HEK293 (cell line): ENCODE results near the gene PAQR5.

Experiments
- CTCF ChIA-PET: fragments of 350-600 bp; formaldehyde crosslinking; extraction: SDS; loops from one replicate; lab custom pipeline; 2021; ENCODE audit warnings: antibody characterized with exemption; lab: Yijun Ruan, JAX
- POLR2A ChIA-PET: fragments of 300-600 bp; formaldehyde crosslinking; extraction: SDS; loops from one replicate; lab custom pipeline; 2020; ENCODE audit warnings: antibody characterized with exemption, inconsistent platforms; lab: Yijun Ruan, JAX
- H3K27ac ChIP-seq: fragments of 200-500 bp; sonication (Bioruptor generic); 2 replicates; pipeline ENCODE4 v1.5.1; 2014; ENCODE audit warnings: low read depth, low read length, control low read depth, inconsistent platforms; ENCODE audit errors: extremely low read depth
- H3K36me3 ChIP-seq, 2 experiments: fragments of 200-500 bp in 1 of 2; sonication (Bioruptor generic) in 1 of 2; 1 replicate in 1 of 2; 2 replicates in 1 of 2; pipeline ENCODE4 v1.5.1; 2014 to 2017; ENCODE audit warnings: inconsistent platforms in 2 of 2, low read length in 2 of 2; ENCODE audit not compliant: control insufficient read depth in 2 of 2, insufficient read depth in 1 of 2
- H3K4me1 ChIP-seq: fragments of 200-500 bp; sonication (Bioruptor generic); 2 replicates; pipeline ENCODE4 v1.5.1; 2014; ENCODE audit warnings: mild to moderate bottlenecking, low read length, inconsistent platforms; ENCODE audit not compliant: control insufficient read depth, insufficient read depth
- H3K4me3 ChIP-seq: 2 replicates; pipeline ENCODE4 v1.5.1; 2011; ENCODE audit warnings: low read depth, mild to moderate bottlenecking, control low read depth, low read length, moderate library complexity
- H3K9me3 ChIP-seq: fragments of 200-500 bp; sonication (Bioruptor generic); 2 replicates; pipeline ENCODE4 v1.5.1; 2014; ENCODE audit warnings: low read depth, low read length, inconsistent platforms; ENCODE audit not compliant: control insufficient read depth, insufficient read depth
- FEZF1 ChIP-seq: fragments of 450-650 bp; formaldehyde crosslinking; IDR thresholded peaks from 2 replicates; pipeline ENCODE4 v1.5.1; 2016; ENCODE audit warnings: missing biosample characterization, missing genetic modification characterization
- KLF1 ChIP-seq: fragments of 450-650 bp; formaldehyde crosslinking; IDR thresholded peaks from 2 replicates; pipeline ENCODE4 v1.5.1; 2016; ENCODE audit warnings: missing biosample characterization, missing genetic modification characterization
- MEIS1 ChIP-seq: sonication (generic); formaldehyde crosslinking; IDR thresholded peaks from 2 replicates; pipeline ENCODE4 v1.8.1; 2022; ENCODE audit warnings: missing genetic modification reagents, mild to moderate bottlenecking, borderline replicate concordance
- SALL2 ChIP-seq: fragments of 450-650 bp; formaldehyde crosslinking; IDR thresholded peaks from 2 replicates; pipeline ENCODE4 v1.5.0; 2017; ENCODE audit warnings: missing biosample characterization, mild to moderate bottlenecking, missing genetic modification characterization, borderline replicate concordance
- SETDB1 ChIP-seq: IDR thresholded peaks from one replicate; pipeline ENCODE4 v1.6.1; 2017; ENCODE audit warnings: mild to moderate bottlenecking, low read length, moderate library complexity, mixed read lengths; ENCODE audit not compliant: insufficient read length
- ZBTB11 ChIP-seq: fragments of 450-650 bp; formaldehyde crosslinking; conservative IDR thresholded peaks from 2 replicates; pipeline ENCODE4 v1.5.1; 2016; ENCODE audit warnings: low read depth, missing biosample characterization, missing genetic modification characterization
- ZBTB7A ChIP-seq: fragments of 450-650 bp; formaldehyde crosslinking; IDR thresholded peaks from 2 replicates; pipeline ENCODE4 v1.5.1; 2016; ENCODE audit warnings: low read depth, missing biosample characterization, missing genetic modification characterization
- ZEB2 ChIP-seq: fragments of 450-650 bp; formaldehyde crosslinking; IDR thresholded peaks from 2 replicates; pipeline ENCODE4 v1.5.1; 2016; ENCODE audit warnings: missing biosample characterization, missing genetic modification characterization
- ZNF10 ChIP-seq: fragments of 450-650 bp; formaldehyde crosslinking; IDR thresholded peaks from 2 replicates; pipeline ENCODE4 v1.5.1; 2017; ENCODE audit warnings: missing biosample characterization, missing genetic modification characterization
- ZNF157 ChIP-seq: fragments of 450-650 bp; formaldehyde crosslinking; IDR thresholded peaks from 2 replicates; pipeline ENCODE4 v1.5.1; 2016; ENCODE audit warnings: missing biosample characterization, missing genetic modification characterization
- ZNF23 ChIP-seq: fragments of 450-650 bp; formaldehyde crosslinking; IDR thresholded peaks from 2 replicates; pipeline ENCODE4 v1.5.1; 2016; ENCODE audit warnings: missing biosample characterization, missing genetic modification characterization, borderline replicate concordance
- ZNF274 ChIP-seq, 2 experiments: fragments of 200-500 bp in 1 of 2; fragments of 450-650 bp in 1 of 2; sonication (Bioruptor generic) in 1 of 2; formaldehyde crosslinking in 1 of 2; IDR thresholded peaks; 2 replicates each; pipeline versions ENCODE4 v1.5.1 to v1.6.1; 2014 to 2016; ENCODE audit warnings: borderline replicate concordance in 1 of 2, inconsistent platforms in 1 of 2, low read length in 1 of 2, missing biosample characterization in 1 of 2, missing genetic modification characterization in 1 of 2
- ZNF473 ChIP-seq: fragments of 450-650 bp; formaldehyde crosslinking; IDR thresholded peaks from 2 replicates; pipeline ENCODE4 v1.5.1; 2017; ENCODE audit warnings: missing biosample characterization, missing genetic modification characterization
- ZNF639 ChIP-seq: fragments of 450-650 bp; formaldehyde crosslinking; IDR thresholded peaks from 2 replicates; pipeline ENCODE4 v1.5.1; 2016; ENCODE audit warnings: missing biosample characterization, missing genetic modification characterization
- ZNF692 ChIP-seq: fragments of 450-650 bp; formaldehyde crosslinking; IDR thresholded peaks from 2 replicates; pipeline ENCODE4 v1.5.1; 2016; ENCODE audit warnings: missing biosample characterization, missing genetic modification characterization
- ZNF704 ChIP-seq: fragments of 450-650 bp; formaldehyde crosslinking; IDR thresholded peaks from 2 replicates; pipeline ENCODE4 v1.5.1; 2016; ENCODE audit warnings: missing biosample characterization, missing genetic modification characterization
- ZNF747 ChIP-seq: fragments of 450-650 bp; formaldehyde crosslinking; IDR thresholded peaks from 2 replicates; pipeline ENCODE4 v1.5.1; 2016; ENCODE audit warnings: missing biosample characterization, missing genetic modification characterization
- ZNF830 ChIP-seq: fragments of 450-650 bp; IDR thresholded peaks from 2 replicates; pipeline ENCODE4 v1.5.0; 2018; ENCODE audit warnings: missing biosample characterization, missing genetic modification characterization, low read depth, mild to moderate bottlenecking, moderate library complexity
- ZNF837 ChIP-seq: fragments of 450-650 bp; formaldehyde crosslinking; IDR thresholded peaks from 2 replicates; pipeline ENCODE4 v1.5.1; 2016; ENCODE audit warnings: missing biosample characterization, missing genetic modification characterization
- ZSCAN16 ChIP-seq: fragments of 450-650 bp; formaldehyde crosslinking; IDR thresholded peaks from 2 replicates; pipeline ENCODE4 v1.5.1; 2016; ENCODE audit warnings: missing biosample characterization, missing genetic modification characterization

The PAQR5 gene

GRCh38 chr15:69311319-69311721, 12.6 kb downstream of the PAQR5 start:
- CTCF ChIA-PET: no interaction called here
- Histone ChIP-seq H3K4me3 (no peak overlapping the region), H3K27ac (no peak overlapping the region), H3K9me3 (no peaks in the 10 kb centered on the region), H3K36me3 (no peaks in the 10 kb centered on the region; a peak in 1 of 3 replicates), H3K4me1 (no peaks in the 10 kb centered on the region)
- TF ChIP-seq FEZF1 (no peak), MEIS1 (no peak), ZNF747 (tag by site-specific recombination) (no peak), SETDB1 (no peak), ZNF10 (tag by site-specific recombination) (no peak), KLF1 (tag by site-specific recombination) (no peak), ZNF830 (tag by site-specific recombination) (no peak), ZNF837 (tag by site-specific recombination) (no peak), ZNF157 (tag by site-specific recombination) (no peak), ZNF692 (no peak), ZBTB7A (tag by site-specific recombination) (no peak)
- POLR2A ChIA-PET: interaction anchor here (0.7 kb wide), 1 partner anchor 16 kb away, joined by 6 read pairs; no protein-coding TSS in a partner anchor

- CTCF ChIA-PET: interaction anchor here (0.6 kb wide), 1 partner anchor 249 kb away, joined by 3 read pairs; no protein-coding TSS in a partner anchor
These were observed 14.8 kb downstream of the PAQR5 start for GRCh38 chr15:69313432-69314000.

More at GRCh38 chr15:69313432-69314000, 14.8 kb downstream of the PAQR5 start:
- Histone ChIP-seq H3K9me3 (no peaks in the 10 kb centered on the region), H3K36me3 (no peaks in the 10 kb centered on the region), H3K4me1 (no peaks in the 10 kb centered on the region), H3K4me3 (no peak overlapping the region), H3K27ac (no peak overlapping the region)
- POLR2A ChIA-PET: no interaction called here
- TF ChIP-seq ZNF639 (no peak), SALL2 (tag by site-specific recombination) (no peak), ZNF704 (no peak), ZNF274 (IDR thresholded peaks at IDR 0.05; ENCODE audit: low read length) (no peak), ZNF274 (tag by site-specific recombination; IDR thresholded peaks at IDR 0.05; ENCODE audit: borderline replicate concordance) (no peak), ZNF473 (tag by site-specific recombination) (no peak), ZNF23 (no peak), ZBTB11 (tag by site-specific recombination) (no peak), ZSCAN16 (tag by site-specific recombination) (no peak), ZEB2 (tag by site-specific recombination) (no peak)
